HG03469 (cell line): ENCODE results near the gene TTLL13.

Experiments
- ATAC-seq: cut with Tn5 transposase; IDR thresholded peaks from one replicate; pipeline ENCODE4 v1.9.1; 2021; ENCODE audit warnings: mild to moderate bottlenecking, moderate library complexity, moderate number of reproducible peaks; ENCODE audit not compliant: unreplicated experiment

TTLL13 gene

DNA sequence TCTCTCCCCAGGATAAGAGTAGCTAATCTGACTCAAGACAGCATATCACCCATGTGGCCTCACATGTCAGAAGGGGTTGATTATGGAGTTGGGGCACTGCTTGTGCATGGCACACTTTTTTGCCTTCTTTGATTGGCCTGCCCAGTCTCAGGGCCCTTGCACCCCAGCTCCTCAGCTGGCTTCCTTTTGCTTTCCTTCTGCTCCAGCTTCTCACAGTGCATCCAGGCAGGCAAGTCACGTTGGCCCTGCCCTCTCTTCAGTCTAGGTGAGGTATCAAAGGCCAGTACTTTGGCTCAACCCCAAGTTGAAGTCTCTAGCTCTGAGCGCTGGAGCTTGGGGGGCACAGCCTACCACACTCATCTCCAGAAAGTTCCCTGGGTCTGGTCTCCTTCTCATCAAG lies 58.3 kb downstream of the TTLL13 start:
- no peak for ATAC-seq

DNA sequence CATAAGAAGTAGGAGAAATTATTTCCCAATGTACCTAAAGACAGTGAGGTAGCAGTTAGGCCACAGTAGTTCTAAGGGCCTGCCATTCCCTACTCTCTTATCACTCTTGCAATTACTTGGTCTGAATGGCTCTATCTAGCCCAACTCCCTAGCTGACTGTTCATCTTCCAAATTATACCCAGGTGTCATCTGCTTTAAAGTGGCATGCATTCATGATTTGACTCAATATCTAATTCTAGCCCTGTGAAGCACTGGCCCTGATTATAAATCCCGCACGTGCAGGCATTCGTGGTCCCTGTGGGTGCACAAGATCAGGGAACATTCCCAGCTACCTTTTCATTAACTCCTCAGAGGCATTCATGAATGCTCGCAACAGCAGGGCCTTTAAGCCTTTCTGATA lies 59.7 kb downstream of the TTLL13 start:
- ATAC-seq = no peak
